Left lung (tissue), 10 donors: ENCODE results near the gene SPACA9. TPM values are rescaled to one million over a fixed set of nuclear protein-coding genes. Genes with fewer than 3 reads are reported as not detected.

ENCODE experiments used
- ATAC-seq: fragments of 200-7000 bp; cut with Tn5 transposase; one replicate; pipeline ENCODE4 v1.9.1; 2020; ENCODE audit warnings: moderate library complexity
- DNase-seq, 4 donors: peaks; one replicate each; pipeline ENCODE4 v3.0.0-alpha.2; 2013 to 2020
- H3K27ac ChIP-seq, 2 donors: fragments of 200-600 bp; sonication (generic) in 1 of 2; one replicate each; pipeline versions ENCODE4 v1.5.0 to v1.8.0; 2020 to 2021
- H3K27me3 ChIP-seq, 2 donors: fragments of 200-600 bp; sonication (generic) in 1 of 2; one replicate each; pipeline versions ENCODE4 v1.5.0 to v1.8.0; 2020 to 2021
- H3K36me3 ChIP-seq, 2 donors: fragments of 200-600 bp; sonication (generic) in 1 of 2; one replicate each; pipeline versions ENCODE4 v1.5.0 to v1.8.0; 2020 to 2021
- H3K4me1 ChIP-seq, 2 donors: fragments of 200-600 bp; one replicate each; pipeline ENCODE4 v1.8.0; 2021
- H3K4me3 ChIP-seq, 2 donors: fragments of 200-600 bp; sonication (generic) in 1 of 2; one replicate each; pipeline versions ENCODE4 v1.5.0 to v1.8.0; 2020 to 2021; ENCODE audit warnings: mild to moderate bottlenecking in 1 of 2
- H3K9me3 ChIP-seq, 2 donors: fragments of 200-600 bp; sonication (generic) in 1 of 2; one replicate each; pipeline versions ENCODE4 v1.5.0 to v1.8.0; 2020 to 2021
- intact Hi-C, 2 donors: fragments of 100-400 bp; cut with DNase I; formaldehyde crosslinking; loops; one replicate each; pipeline versions ENCODE4 v1.11.2 to v1.14.2; 2022
- polyA plus RNA-seq, 6 donors: library from polyadenylated mRNA; unstranded; fragments of 120-200 nt; gene quantifications; one replicate each; pipeline ENCODE4 v1.2.1, GENCODE V29; 2013; ENCODE audit not compliant: insufficient read length in 6 of 6
- total RNA-seq, 2 donors: library from RNA; stranded (reverse); fragmentation: NEBNext Ultra II Directional; extraction: Animal tissue kit (Norgen Biotek cat#: 25700); gene quantifications; one replicate each; pipeline ENCODE4 v1.2.1, GENCODE V29; 2021
- TF ChIP-seq, protein P1 (sequence below), 2 donors: fragments of 200-600 bp; sonication (generic) in 1 of 2; IDR thresholded peaks; one replicate each; pipeline versions ENCODE4 v1.5.0 to v1.8.0; 2021; ENCODE audit warnings: antibody characterized with exemption in 2 of 2
- donor health status: DM: no; HTN: yes; CAD: no.
- donor health status: DM: no; HTN: no; CAD: no.

The SPACA9 gene
- total and polyA plus RNA-seq, 8 donors: 6.9 to 13.4 (median 9.8) TPM

DNA sequence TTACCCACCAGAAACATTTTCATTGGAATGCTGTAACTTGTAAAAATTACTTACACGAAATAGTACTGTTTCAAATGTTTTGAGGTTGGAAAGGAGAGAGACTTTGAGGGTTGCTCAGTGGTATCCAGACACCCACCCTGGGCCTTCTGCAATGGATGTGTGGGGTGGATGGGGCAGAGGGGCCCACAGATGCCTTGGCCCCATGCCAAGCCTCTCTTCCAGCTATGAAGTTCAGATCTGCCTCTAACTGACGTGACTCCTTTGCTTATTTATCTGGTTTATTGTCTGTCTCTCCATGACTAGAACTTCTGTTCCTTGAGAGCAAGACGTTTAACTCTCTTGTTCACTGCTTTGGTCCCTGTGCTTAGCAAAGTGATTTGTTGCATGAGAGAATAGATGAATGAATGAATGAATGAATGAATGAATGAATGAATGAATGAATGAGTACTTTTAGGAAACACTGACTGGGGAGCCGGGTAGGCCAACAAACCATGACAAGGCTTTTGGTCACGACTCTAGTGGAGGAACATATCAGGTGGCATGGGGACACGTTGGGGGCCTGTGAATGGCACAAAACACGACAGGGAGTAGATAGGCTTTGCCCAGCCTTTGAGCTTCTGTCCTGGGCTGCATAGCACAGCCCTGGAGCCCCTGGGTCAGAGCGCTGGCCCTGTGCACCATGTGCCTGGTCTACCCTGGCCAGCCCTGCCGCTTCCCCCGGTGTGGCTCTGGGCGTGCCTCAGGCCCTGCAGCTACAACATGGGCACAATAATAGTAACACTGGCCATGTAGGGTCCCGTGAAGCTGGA, 32.4 kb upstream of the SPACA9 start:
- Histone ChIP-seq H3K4me3 (no peak overlapping the region), H3K9me3 (no peaks in the 10 kb centered on the region), H3K4me1 (no peaks in the 10 kb centered on the region), H3K27ac (no peak overlapping the region), H3K36me3 (no peaks in the 10 kb centered on the region), H3K27me3 (no peaks in the 10 kb centered on the region)
- ATAC-seq: no peak
- TF ChIP-seq, protein P1, sequence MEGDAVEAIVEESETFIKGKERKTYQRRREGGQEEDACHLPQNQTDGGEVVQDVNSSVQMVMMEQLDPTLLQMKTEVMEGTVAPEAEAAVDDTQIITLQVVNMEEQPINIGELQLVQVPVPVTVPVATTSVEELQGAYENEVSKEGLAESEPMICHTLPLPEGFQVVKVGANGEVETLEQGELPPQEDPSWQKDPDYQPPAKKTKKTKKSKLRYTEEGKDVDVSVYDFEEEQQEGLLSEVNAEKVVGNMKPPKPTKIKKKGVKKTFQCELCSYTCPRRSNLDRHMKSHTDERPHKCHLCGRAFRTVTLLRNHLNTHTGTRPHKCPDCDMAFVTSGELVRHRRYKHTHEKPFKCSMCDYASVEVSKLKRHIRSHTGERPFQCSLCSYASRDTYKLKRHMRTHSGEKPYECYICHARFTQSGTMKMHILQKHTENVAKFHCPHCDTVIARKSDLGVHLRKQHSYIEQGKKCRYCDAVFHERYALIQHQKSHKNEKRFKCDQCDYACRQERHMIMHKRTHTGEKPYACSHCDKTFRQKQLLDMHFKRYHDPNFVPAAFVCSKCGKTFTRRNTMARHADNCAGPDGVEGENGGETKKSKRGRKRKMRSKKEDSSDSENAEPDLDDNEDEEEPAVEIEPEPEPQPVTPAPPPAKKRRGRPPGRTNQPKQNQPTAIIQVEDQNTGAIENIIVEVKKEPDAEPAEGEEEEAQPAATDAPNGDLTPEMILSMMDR (IDR thresholded peaks at IDR 0.05): no peak
- intact Hi-C loops: no loop called here
- DNase-seq: no peak

DNA sequence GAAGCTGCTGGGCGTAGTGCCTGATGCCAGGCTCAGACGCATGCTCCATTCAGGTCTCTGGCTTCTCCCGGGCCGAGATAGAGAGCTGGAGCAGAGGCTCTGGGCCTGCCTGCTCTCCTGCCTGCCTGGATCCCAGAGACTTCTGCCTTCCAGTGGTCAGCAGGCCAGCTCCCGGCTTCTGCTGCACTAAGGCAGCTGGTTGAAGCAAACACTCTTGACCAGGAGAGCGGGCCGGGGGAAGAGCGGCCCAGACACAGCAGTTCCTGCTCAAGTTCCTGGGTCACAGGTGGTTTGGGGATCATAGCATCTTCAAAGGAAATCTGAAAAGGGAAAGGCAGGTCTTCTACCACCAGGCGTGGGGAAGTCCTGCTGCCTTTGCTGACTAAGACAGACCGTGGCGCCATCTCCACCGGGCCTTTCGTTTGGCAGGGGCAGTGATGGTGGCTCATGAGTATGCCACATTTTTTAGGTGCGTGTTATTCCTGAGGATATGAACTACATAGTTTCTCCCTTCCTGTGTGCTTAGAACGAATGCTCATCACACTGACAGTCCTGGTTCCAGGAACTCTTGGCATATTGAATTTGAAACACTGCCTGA, 31.7 kb upstream of the SPACA9 start:
- no peaks in the 10 kb centered on the region for H3K4me1 ChIP-seq
- no peak for DNase-seq
- H3K4me3 ChIP-seq: no peak overlapping the region
- no peaks in the 10 kb centered on the region for H3K9me3 ChIP-seq
- no peaks in the 10 kb centered on the region for H3K27me3 ChIP-seq
- no peaks in the 10 kb centered on the region for H3K36me3 ChIP-seq
- TF ChIP-seq, protein P1 (IDR thresholded peaks at IDR 0.05): no peak
- no peak overlapping the region for H3K27ac ChIP-seq
- no peak for ATAC-seq
- intact Hi-C loops: no loop called here

DNA sequence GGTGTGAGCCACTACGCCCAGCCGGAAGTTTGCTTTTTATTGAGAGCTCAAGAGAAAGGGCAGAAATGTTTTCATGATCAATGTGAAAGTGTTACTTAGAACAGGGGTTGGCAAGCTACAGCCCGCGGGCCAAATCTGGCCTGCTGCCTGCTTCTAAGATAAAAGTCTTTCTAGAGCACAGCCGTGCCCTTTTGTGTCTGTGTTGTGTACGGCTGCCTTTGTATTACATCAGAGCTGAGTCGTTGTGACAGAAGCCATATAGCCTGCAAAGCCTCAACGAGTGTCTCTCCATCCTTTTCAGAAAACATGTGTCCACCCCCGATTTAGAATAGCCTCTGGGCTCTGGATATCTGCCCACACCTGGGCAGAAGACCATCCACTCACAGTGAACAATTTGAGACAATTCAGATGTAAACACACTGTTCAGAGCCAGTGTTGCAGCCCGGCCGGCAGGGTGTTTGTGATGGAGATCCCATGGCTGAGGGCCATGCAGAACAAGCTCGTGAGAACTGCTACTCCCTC, 29.5 kb upstream of the SPACA9 start:
- Histone ChIP-seq H3K36me3 (no peaks in the 10 kb centered on the region), H3K4me1 (no peaks in the 10 kb centered on the region), H3K9me3 (no peaks in the 10 kb centered on the region), H3K4me3 (no peak overlapping the region), H3K27me3 (no peaks in the 10 kb centered on the region), H3K27ac (no peak overlapping the region)
- ATAC-seq (peak; percentile 29), DNase-seq (peak in 2 of 4 donors; percentile 33 to 52)
- TF ChIP-seq, protein P1 (IDR thresholded peaks at IDR 0.05): no peak
- intact Hi-C loops: no loop called here

DNA sequence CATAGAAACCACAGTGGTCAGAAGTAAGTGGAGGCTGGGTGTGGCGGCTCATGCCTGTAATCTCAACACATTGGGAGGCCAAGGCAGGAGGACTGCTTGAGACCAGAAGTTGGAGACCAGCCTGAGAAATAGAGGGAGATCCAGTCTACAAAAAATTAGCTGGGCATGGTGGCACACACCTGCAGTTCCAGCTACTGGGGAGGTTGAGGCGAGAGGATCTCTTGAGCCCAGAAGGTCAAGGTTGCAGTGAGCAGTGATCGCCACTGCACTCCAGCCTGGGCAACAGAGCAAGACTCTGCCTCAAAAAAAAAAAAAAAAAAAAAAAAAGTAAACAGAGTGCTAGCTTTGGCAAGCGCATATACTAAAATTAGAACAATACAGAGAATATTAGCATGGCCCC, 25.2 kb upstream of the SPACA9 start:
- no peaks in the 10 kb centered on the region for H3K9me3 ChIP-seq
- H3K36me3 ChIP-seq: no peaks in the 10 kb centered on the region
- intact Hi-C loops: no loop called here
- H3K27ac ChIP-seq: no peak overlapping the region
- ATAC-seq (no peak), DNase-seq (peak in 1 of 4 donors; percentile 6)
- peaks cover 0 to 9% of the 10 kb centered on the region in 2 donors for H3K27me3 ChIP-seq
- H3K4me3 ChIP-seq: no peak overlapping the region
- H3K4me1 ChIP-seq: no peaks in the 10 kb centered on the region
- TF ChIP-seq, protein P1 (IDR thresholded peaks at IDR 0.05): no peak

DNA sequence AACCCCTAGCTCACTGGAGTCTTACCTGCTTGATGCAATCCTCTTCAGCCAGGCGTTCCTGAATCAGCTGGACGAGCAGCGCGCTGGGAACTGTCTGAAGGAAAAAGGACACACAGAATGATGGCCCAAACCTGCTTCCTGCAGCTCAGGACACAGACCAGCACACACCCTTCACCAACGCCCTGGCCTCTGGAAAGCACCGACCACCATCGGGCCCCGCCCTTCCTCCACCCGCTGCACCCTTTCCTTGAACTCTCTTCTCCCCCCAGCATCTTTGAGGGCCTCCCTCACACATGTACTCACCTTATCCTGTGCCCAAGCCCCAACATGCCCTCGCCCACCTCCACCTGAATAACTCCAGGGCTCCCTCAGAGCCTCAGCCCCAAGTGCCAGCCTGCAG, 23.9 kb upstream of the SPACA9 start:
- intact Hi-C loops: no loop called here
- no peaks in the 10 kb centered on the region for H3K36me3 ChIP-seq
- no peak overlapping the region for H3K4me3 ChIP-seq
- DNase-seq (peak in 1 of 4 donors; percentile 44), ATAC-seq (no peak)
- H3K27ac ChIP-seq: no peak overlapping the region
- H3K9me3 ChIP-seq: no peaks in the 10 kb centered on the region
- no peaks in the 10 kb centered on the region for H3K4me1 ChIP-seq
- peaks cover 0 to 11% of the 10 kb centered on the region in 2 donors for H3K27me3 ChIP-seq
- TF ChIP-seq, protein P1 (IDR thresholded peaks at IDR 0.05): no peak
